ENCODE measurements around the gene CRYGS. TPM values are rescaled to one million over a fixed set of nuclear protein-coding genes. Genes with fewer than 3 reads are reported as not detected.

CRYGS gene
- total RNA-seq, 1 experiment from 2014 or later: 4.3 TPM

- no peak overlapping the region for H2AFZ ChIP-seq (ENCODE audit: low read depth, low read length, poor library complexity, severe bottlenecking)
- no peak for ATAC-seq
- H3K79me2 ChIP-seq (ENCODE audit: insufficient read depth, low read length): no peaks in the 10 kb centered on the region
- ChIA-PET POLR2A (no interaction called here), RAD21 (ENCODE audit: low non-redundant PET in 1 of 2, low total read pairs in 2 of 2, uncharacterized antibody in 2 of 2, unreplicated experiment in 2 of 2) (no interaction called here), CTCF (no interaction called here)
- H3K36me3 ChIP-seq (ENCODE audit: control insufficient read depth in 1 of 2, insufficient read depth in 2 of 2, low read length in 2 of 2): no peaks in the 10 kb centered on the region
- H3K4me3 ChIP-seq (replicated peaks in 1 of 2; ENCODE audit: low read depth in 1 of 2, low read length in 2 of 2): no peak overlapping the region
- TF ChIP-seq JUND (IDR thresholded peaks at IDR 0.05) (no peak), SIN3A (IDR thresholded peaks at IDR 0.05; ENCODE audit: low read depth) (no peak), EZH2 (IDR thresholded peaks at IDR 0.05) (no peak), EGR1 (IDR thresholded peaks at IDR 0.05; ENCODE audit: low read depth) (no peak), TCF7L2 (IDR thresholded peaks at IDR 0.05; ENCODE audit: borderline replicate concordance, extremely low read depth, insufficient read depth, insufficient read length) (no peak), CEBPB (IDR thresholded peaks at IDR 0.05; ENCODE audit: low read depth) (no peak), POLR2AphosphoS5 (IDR thresholded peaks at IDR 0.05; ENCODE audit: low read depth, low read length) (no peak)
- TF ChIP-seq, protein P1, sequence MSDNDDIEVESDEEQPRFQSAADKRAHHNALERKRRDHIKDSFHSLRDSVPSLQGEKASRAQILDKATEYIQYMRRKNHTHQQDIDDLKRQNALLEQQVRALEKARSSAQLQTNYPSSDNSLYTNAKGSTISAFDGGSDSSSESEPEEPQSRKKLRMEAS (IDR thresholded peaks at IDR 0.05): no peak
- TF ChIP-seq, protein P2, sequence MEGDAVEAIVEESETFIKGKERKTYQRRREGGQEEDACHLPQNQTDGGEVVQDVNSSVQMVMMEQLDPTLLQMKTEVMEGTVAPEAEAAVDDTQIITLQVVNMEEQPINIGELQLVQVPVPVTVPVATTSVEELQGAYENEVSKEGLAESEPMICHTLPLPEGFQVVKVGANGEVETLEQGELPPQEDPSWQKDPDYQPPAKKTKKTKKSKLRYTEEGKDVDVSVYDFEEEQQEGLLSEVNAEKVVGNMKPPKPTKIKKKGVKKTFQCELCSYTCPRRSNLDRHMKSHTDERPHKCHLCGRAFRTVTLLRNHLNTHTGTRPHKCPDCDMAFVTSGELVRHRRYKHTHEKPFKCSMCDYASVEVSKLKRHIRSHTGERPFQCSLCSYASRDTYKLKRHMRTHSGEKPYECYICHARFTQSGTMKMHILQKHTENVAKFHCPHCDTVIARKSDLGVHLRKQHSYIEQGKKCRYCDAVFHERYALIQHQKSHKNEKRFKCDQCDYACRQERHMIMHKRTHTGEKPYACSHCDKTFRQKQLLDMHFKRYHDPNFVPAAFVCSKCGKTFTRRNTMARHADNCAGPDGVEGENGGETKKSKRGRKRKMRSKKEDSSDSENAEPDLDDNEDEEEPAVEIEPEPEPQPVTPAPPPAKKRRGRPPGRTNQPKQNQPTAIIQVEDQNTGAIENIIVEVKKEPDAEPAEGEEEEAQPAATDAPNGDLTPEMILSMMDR (IDR thresholded peaks at IDR 0.05 in 2 of 3, conservative IDR thresholded peaks at IDR 0.05 in 1 of 3; ENCODE audit: borderline replicate concordance in 1 of 3, insufficient read depth in 1 of 3, low read depth in 2 of 3, low read length in 2 of 3): no peak
- H3K4me1 ChIP-seq (ENCODE audit: control insufficient read depth in 1 of 2, insufficient read depth in 2 of 2, low read length in 2 of 2): no peaks in the 10 kb centered on the region
- H3K27ac ChIP-seq (ENCODE audit: low read depth, low read length): no peak overlapping the region
- H3K4me2 ChIP-seq (ENCODE audit: low read length): no peak overlapping the region
- DNase-seq (ENCODE audit: low read depth, low spot score): no peak
- BruUV-seq (replicated peaks): no TSS peak
- H3K9me3 ChIP-seq (ENCODE audit: control insufficient read depth in 1 of 2, insufficient read depth in 1 of 2, low read depth in 1 of 2, low read length in 2 of 2): no peaks in the 10 kb centered on the region
- H4K20me1 ChIP-seq (ENCODE audit: insufficient read depth): no peaks in the 10 kb centered on the region
- peaks cover 36% of the 10 kb centered on the region for H3K27me3 ChIP-seq (ENCODE audit: insufficient read depth, low read length)
- H3K9ac ChIP-seq (ENCODE audit: low read length): no peak overlapping the region
- no peaks in the 10 kb centered on the region for H3K9me2 ChIP-seq (ENCODE audit: insufficient read depth)
- intact Hi-C loops (cut with micrococcal nuclease): no loop called here
Measured at GRCh38 chr3:186511245-186511644, 32.9 kb downstream of the CRYGS start.

Data from HCT116 (cell line).